Measurements from ENCODE around the gene MMP28.

Gene MMP28

GRCh38 chr17:35735036-35735805 lies 60.2 kb downstream of the MMP28 start:
- no peak overlapping the region for H3K27ac ChIP-seq
- H3K4me1 ChIP-seq (ENCODE audit: control insufficient read depth in 1 of 2, insufficient read depth in 1 of 2, low read depth in 1 of 2, low read length in 1 of 2): peaks cover 0 to 6% of the 10 kb centered on the region in 2 experiments
- H3K36me3 ChIP-seq: no peaks in the 10 kb centered on the region
- peaks cover 64% of the 10 kb centered on the region for H3K27me3 ChIP-seq
- no peaks in the 10 kb centered on the region for H3K9me3 ChIP-seq
- no peak overlapping the region for H3K4me3 ChIP-seq (ENCODE audit: low read depth in 1 of 2, low read length in 1 of 2)
- TF ChIP-seq CTCF (IDR thresholded peaks at IDR 0.05): no peak

- Histone ChIP-seq H3K9me3 (no peaks in the 10 kb centered on the region), H3K27ac (no peak overlapping the region), H3K4me3 (ENCODE audit: low read depth in 1 of 2, low read length in 1 of 2) (no peak overlapping the region), H3K27me3 (peaks cover 64% of the 10 kb centered on the region), H3K36me3 (peaks cover under 1% of the 10 kb centered on the region), H3K4me1 (ENCODE audit: control insufficient read depth in 1 of 2, insufficient read depth in 1 of 2, low read depth in 1 of 2, low read length in 1 of 2) (peaks cover 0 to 6% of the 10 kb centered on the region in 2 experiments)
- no peak for TF ChIP-seq CTCF (IDR thresholded peaks at IDR 0.05)
These were observed 61.0 kb downstream of the MMP28 start for GRCh38 chr17:35734396-35734795.

GRCh38 chr17:35733366-35733765 lies 62.1 kb downstream of the MMP28 start:
- Histone ChIP-seq H3K36me3 (peaks cover 10% of the 10 kb centered on the region), H3K27me3 (peaks cover 55% of the 10 kb centered on the region), H3K4me3 (ENCODE audit: low read depth in 1 of 2, low read length in 1 of 2) (no peak overlapping the region), H3K9me3 (no peaks in the 10 kb centered on the region), H3K4me1 (ENCODE audit: control insufficient read depth in 1 of 2, insufficient read depth in 1 of 2, low read depth in 1 of 2, low read length in 1 of 2) (peaks cover 0 to 6% of the 10 kb centered on the region in 2 experiments), H3K27ac (no peak overlapping the region)
- no peak for TF ChIP-seq CTCF (IDR thresholded peaks at IDR 0.05)

- peaks cover 0 to 6% of the 10 kb centered on the region in 2 experiments for H3K4me1 ChIP-seq (ENCODE audit: control insufficient read depth in 1 of 2, insufficient read depth in 1 of 2, low read depth in 1 of 2, low read length in 1 of 2)
- no peak overlapping the region for H3K4me3 ChIP-seq (ENCODE audit: low read depth in 1 of 2, low read length in 1 of 2)
These were observed 62.7 kb downstream of the MMP28 start for GRCh38 chr17:35732806-35733136.

GRCh38 chr17:35731917-35732805 lies 63.3 kb downstream of the MMP28 start:
- Histone ChIP-seq H3K27ac (no peak overlapping the region), H3K36me3 (peaks cover 22% of the 10 kb centered on the region), H3K4me3 (ENCODE audit: low read depth in 1 of 2, low read length in 1 of 2) (no peak overlapping the region), H3K9me3 (no peaks in the 10 kb centered on the region), H3K4me1 (ENCODE audit: control insufficient read depth in 1 of 2, insufficient read depth in 1 of 2, low read depth in 1 of 2, low read length in 1 of 2) (peaks cover 0 to 6% of the 10 kb centered on the region in 2 experiments), H3K27me3 (peaks cover 52% of the 10 kb centered on the region)
- no peak for TF ChIP-seq CTCF (IDR thresholded peaks at IDR 0.05)

More at GRCh38 chr17:35732806-35733136, 62.7 kb downstream of the MMP28 start:
- H3K27me3 ChIP-seq: peaks cover 52% of the 10 kb centered on the region
- H3K9me3 ChIP-seq: no peaks in the 10 kb centered on the region
- TF ChIP-seq CTCF (IDR thresholded peaks at IDR 0.05): no peak
- H3K36me3 ChIP-seq: peaks cover 16% of the 10 kb centered on the region
- no peak overlapping the region for H3K27ac ChIP-seq
